ENCODE measurements around the gene INPP4B.

DNA sequence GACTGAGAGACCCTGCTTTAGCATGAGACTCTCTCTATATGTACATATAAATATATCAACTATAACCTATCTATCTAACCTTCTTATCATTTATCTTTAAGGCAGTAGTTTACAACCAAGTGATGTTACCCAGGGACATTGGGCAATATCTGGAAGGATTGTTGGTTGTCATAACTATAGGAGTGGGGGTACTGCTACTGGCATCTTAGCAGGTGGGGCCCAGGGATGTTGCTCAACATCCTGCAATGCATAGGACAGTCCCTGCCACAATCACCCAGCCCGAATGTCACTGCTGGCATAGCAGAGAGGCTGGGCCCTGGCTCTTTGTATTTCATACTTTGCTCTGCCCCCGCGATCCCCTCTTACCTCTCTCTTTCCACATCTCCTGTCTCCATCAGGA is 812.0 kb downstream of the INPP4B start:
- TF ChIP-seq CTCF (conservative IDR thresholded peaks at IDR 0.05; ENCODE audit: low read length) (no peak), EZH2phosphoT487 (IDR thresholded peaks at IDR 0.05; ENCODE audit: borderline replicate concordance, low read depth, low read length) (no peak)
